ENCODE results near the gene SDK2. TPM values are rescaled to one million over a fixed set of nuclear protein-coding genes. Genes with fewer than 3 reads are reported as not detected.

The SDK2 gene
- total RNA-seq, 1 donor, result under 0.01 TPM

DNA sequence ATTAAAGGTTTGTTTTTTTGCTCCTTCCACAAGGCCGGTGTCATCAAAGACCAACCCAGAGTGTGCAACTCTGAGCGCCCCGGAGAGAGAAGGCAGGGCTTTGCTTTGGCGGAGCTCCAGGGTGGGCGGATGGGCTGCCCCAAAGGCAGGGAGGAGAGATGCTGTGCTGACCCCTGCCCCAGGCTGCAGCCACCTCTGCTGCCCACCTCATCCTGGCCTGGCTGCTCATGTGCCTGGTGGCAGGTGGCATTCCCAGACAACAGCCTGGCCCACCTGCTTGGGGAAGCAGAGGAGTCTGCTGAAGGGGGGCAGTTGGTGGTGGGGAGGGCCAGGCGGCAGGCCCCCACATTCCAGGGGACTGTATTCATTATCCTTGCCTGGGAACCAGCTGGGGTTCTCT lies 122.1 kb downstream of the SDK2 start:
- no peaks in the 10 kb centered on the region for H3K36me3 ChIP-seq (ENCODE audit: insufficient read depth, low read length)
- H4K20me1 ChIP-seq (ENCODE audit: insufficient read depth, low read length), result no peaks in the 10 kb centered on the region

DNA sequence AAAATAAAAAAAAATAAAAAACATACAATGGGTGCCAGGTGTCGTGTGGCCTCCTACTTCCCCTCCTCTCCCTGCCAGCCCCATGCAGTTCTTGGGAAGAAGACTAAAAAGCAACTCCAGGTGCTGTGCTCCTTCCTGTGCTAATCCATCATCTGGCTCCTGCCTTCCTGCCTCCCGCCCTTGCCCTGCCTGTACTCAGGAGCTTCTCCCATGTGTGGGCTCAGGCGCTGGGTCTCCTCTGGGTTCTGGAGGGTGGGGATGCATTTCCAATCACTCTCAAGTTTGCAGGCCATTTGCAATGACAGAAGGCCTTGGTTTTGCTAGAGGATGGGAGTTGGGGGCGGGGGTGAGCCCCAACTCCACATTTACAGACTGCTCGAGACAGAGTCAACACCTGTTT lies 122.9 kb downstream of the SDK2 start:
- Histone ChIP-seq H3K79me2 (ENCODE audit: insufficient read depth, low read length) (no peaks in the 10 kb centered on the region), H3K4me2 (ENCODE audit: insufficient read depth, low read length) (no peak overlapping the region), H4K20me1 (ENCODE audit: insufficient read depth, low read length) (no peaks in the 10 kb centered on the region)

More for the DNA sequence above, 122.1 kb downstream of the SDK2 start:
- Histone ChIP-seq H3K27ac (ENCODE audit: low read depth, low read length) (no peak overlapping the region), H3K4me2 (ENCODE audit: insufficient read depth, low read length) (no peak overlapping the region), H3K79me2 (ENCODE audit: insufficient read depth, low read length) (no peaks in the 10 kb centered on the region), H3K4me1 (ENCODE audit: insufficient read depth, low read length) (no peaks in the 10 kb centered on the region), H3K9me3 (ENCODE audit: low read depth, low read length) (no peaks in the 10 kb centered on the region), H3K27me3 (ENCODE audit: insufficient read depth, low read length) (no peaks in the 10 kb centered on the region), H2AFZ (ENCODE audit: low read length) (no peak overlapping the region), H3K4me3 (ENCODE audit: insufficient read depth, low read length) (no peak overlapping the region)
- TF ChIP-seq, protein P1, sequence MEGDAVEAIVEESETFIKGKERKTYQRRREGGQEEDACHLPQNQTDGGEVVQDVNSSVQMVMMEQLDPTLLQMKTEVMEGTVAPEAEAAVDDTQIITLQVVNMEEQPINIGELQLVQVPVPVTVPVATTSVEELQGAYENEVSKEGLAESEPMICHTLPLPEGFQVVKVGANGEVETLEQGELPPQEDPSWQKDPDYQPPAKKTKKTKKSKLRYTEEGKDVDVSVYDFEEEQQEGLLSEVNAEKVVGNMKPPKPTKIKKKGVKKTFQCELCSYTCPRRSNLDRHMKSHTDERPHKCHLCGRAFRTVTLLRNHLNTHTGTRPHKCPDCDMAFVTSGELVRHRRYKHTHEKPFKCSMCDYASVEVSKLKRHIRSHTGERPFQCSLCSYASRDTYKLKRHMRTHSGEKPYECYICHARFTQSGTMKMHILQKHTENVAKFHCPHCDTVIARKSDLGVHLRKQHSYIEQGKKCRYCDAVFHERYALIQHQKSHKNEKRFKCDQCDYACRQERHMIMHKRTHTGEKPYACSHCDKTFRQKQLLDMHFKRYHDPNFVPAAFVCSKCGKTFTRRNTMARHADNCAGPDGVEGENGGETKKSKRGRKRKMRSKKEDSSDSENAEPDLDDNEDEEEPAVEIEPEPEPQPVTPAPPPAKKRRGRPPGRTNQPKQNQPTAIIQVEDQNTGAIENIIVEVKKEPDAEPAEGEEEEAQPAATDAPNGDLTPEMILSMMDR (IDR thresholded peaks at IDR 0.05; ENCODE audit: extremely low read depth, low read depth, low read length), result no peak
- DNase-seq (ENCODE audit: insufficient read length, low spot score, missing footprints), result peak; percentile 56

GRCh38 chr17:73520369-73520761 lies 123.9 kb downstream of the SDK2 start:
- H3K4me3 ChIP-seq (ENCODE audit: insufficient read depth, low read length), result no peak overlapping the region
- H3K36me3 ChIP-seq (ENCODE audit: insufficient read depth, low read length), result no peaks in the 10 kb centered on the region
- no peaks in the 10 kb centered on the region for H3K79me2 ChIP-seq (ENCODE audit: insufficient read depth, low read length)
- DNase-seq (ENCODE audit: insufficient read length, low spot score, missing footprints), result peak; percentile 51
- no peaks in the 10 kb centered on the region for H4K20me1 ChIP-seq (ENCODE audit: insufficient read depth, low read length)
- H3K4me1 ChIP-seq (ENCODE audit: insufficient read depth, low read length), result no peaks in the 10 kb centered on the region
- no peak overlapping the region for H3K27ac ChIP-seq (ENCODE audit: low read depth, low read length)
- no peaks in the 10 kb centered on the region for H3K9me3 ChIP-seq (ENCODE audit: low read depth, low read length)
- H3K27me3 ChIP-seq (ENCODE audit: insufficient read depth, low read length), result no peaks in the 10 kb centered on the region
- no peak overlapping the region for H3K4me2 ChIP-seq (ENCODE audit: insufficient read depth, low read length)
- H2AFZ ChIP-seq (ENCODE audit: low read length), result no peak overlapping the region
- TF ChIP-seq, protein P1 (IDR thresholded peaks at IDR 0.05; ENCODE audit: extremely low read depth, low read depth, low read length), result no peak

More for the DNA sequence above, 122.9 kb downstream of the SDK2 start:
- H3K36me3 ChIP-seq (ENCODE audit: insufficient read depth, low read length), result no peaks in the 10 kb centered on the region
- H3K27ac ChIP-seq (ENCODE audit: low read depth, low read length), result no peak overlapping the region
- peak; percentile 65 for DNase-seq (ENCODE audit: insufficient read length, low spot score, missing footprints)
- no peak overlapping the region for H3K4me3 ChIP-seq (ENCODE audit: insufficient read depth, low read length)
- H2AFZ ChIP-seq (ENCODE audit: low read length), result no peak overlapping the region
- H3K27me3 ChIP-seq (ENCODE audit: insufficient read depth, low read length), result no peaks in the 10 kb centered on the region
- H3K9me3 ChIP-seq (ENCODE audit: low read depth, low read length), result no peaks in the 10 kb centered on the region
- no peaks in the 10 kb centered on the region for H3K4me1 ChIP-seq (ENCODE audit: insufficient read depth, low read length)
- TF ChIP-seq, protein P1 (IDR thresholded peaks at IDR 0.05; ENCODE audit: extremely low read depth, low read depth, low read length), result no peak

DNA sequence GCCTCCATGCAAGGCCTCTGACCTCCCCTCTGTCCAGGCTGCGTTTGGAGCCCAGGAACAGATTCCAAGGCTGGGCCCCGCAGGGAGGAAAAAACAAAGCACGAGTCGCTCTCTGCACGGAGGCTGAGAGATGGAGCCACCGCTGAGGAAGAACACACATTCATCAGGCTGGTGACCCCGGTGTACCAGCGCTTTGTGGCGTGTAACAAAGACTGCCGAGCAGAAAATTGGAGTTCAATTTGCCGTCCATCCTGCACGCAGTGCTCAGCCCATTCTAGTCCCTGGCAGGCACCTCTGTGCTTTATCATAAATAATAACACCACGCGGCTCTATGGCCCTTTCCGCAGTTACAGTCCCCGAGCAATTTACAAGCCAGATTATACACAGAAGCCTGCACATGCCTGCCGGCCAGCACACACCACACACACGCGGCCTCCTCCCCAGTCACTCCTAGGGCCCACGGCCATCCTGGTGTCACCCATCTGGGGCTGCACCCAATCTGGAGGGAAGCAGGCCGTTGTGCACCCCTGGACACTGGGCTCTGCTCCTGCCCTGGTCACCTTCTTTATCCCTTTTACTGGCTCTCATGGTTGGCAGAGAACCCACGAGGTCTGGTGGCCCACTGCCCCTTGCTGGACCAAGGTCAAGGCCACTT lies 124.4 kb downstream of the SDK2 start:
- Histone ChIP-seq H3K27me3 (ENCODE audit: insufficient read depth, low read length) (no peaks in the 10 kb centered on the region), H3K4me2 (ENCODE audit: insufficient read depth, low read length) (no peak overlapping the region), H2AFZ (ENCODE audit: low read length) (no peak overlapping the region), H3K79me2 (ENCODE audit: insufficient read depth, low read length) (no peaks in the 10 kb centered on the region), H3K27ac (ENCODE audit: low read depth, low read length) (no peak overlapping the region), H3K9me3 (ENCODE audit: low read depth, low read length) (no peaks in the 10 kb centered on the region), H3K36me3 (ENCODE audit: insufficient read depth, low read length) (no peaks in the 10 kb centered on the region), H3K4me3 (ENCODE audit: insufficient read depth, low read length) (no peak overlapping the region), H4K20me1 (ENCODE audit: insufficient read depth, low read length) (no peaks in the 10 kb centered on the region), H3K4me1 (ENCODE audit: insufficient read depth, low read length) (no peaks in the 10 kb centered on the region)
- TF ChIP-seq, protein P1 (IDR thresholded peaks at IDR 0.05; ENCODE audit: extremely low read depth, low read depth, low read length), result no peak
- DNase-seq (ENCODE audit: insufficient read length, low spot score, missing footprints), result no peak
